Transverse colon (tissue), 3 donors: ENCODE measurements around the gene TDRD15.

Source experiments
- EP300 ChIP-seq: sonication (generic); formaldehyde crosslinking; IDR thresholded peaks from one replicate; pipeline ENCODE4 v1.6.1; 2017; ENCODE audit warnings: antibody characterized with exemption, low read depth
- POLR2A ChIP-seq: fragments of 450-650 bp; IDR thresholded peaks from one replicate; pipeline ENCODE4 v1.6.1; 2016; ENCODE audit warnings: antibody characterized with exemption, mild to moderate bottlenecking, moderate library complexity
- TF ChIP-seq, protein P1 (sequence below), 5 experiments: fragments of 200-600 bp in 3 of 5; fragments of 450-650 bp in 2 of 5; sonication (generic) in 3 of 5; IDR thresholded peaks; 1 replicate in 2 of 5; 2 replicates in 3 of 5; pipeline ENCODE4 v1.5.1; 2016 to 2017; ENCODE audit warnings: antibody characterized with exemption in 5 of 5, inconsistent platforms in 3 of 5, mild to moderate bottlenecking in 2 of 5, moderate library complexity in 1 of 5

GRCh38 chr2:21142149-21142548 lies 18.4 kb downstream of the TDRD15 start:
- TF ChIP-seq, protein P1, sequence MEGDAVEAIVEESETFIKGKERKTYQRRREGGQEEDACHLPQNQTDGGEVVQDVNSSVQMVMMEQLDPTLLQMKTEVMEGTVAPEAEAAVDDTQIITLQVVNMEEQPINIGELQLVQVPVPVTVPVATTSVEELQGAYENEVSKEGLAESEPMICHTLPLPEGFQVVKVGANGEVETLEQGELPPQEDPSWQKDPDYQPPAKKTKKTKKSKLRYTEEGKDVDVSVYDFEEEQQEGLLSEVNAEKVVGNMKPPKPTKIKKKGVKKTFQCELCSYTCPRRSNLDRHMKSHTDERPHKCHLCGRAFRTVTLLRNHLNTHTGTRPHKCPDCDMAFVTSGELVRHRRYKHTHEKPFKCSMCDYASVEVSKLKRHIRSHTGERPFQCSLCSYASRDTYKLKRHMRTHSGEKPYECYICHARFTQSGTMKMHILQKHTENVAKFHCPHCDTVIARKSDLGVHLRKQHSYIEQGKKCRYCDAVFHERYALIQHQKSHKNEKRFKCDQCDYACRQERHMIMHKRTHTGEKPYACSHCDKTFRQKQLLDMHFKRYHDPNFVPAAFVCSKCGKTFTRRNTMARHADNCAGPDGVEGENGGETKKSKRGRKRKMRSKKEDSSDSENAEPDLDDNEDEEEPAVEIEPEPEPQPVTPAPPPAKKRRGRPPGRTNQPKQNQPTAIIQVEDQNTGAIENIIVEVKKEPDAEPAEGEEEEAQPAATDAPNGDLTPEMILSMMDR (IDR thresholded peaks at IDR 0.05): no peak
- TF ChIP-seq POLR2A (no peak), EP300 (no peak)
